NCI-H146 treated with DMSO at 0.1 percent for 48 hours (cell line): Measurements from ENCODE around the gene NRXN2.
"Not testable (repeated sequence)": the region's sequence is repeated elsewhere in the genome, so short reads cannot be mapped to it uniquely, and the experiment has no call there.

Experiments
- DNase-seq: peaks from one replicate; lab custom pipeline; 2025; ENCODE audit not compliant: unreplicated experiment; lab: John Stamatoyannopoulos, UW

The NRXN2 gene

GRCh38 chr11:64569300-64569970, 153.6 kb downstream of the NRXN2 start:
- DNase-seq = no peak

- no peak for DNase-seq
These were observed 154.3 kb downstream of the NRXN2 start for GRCh38 chr11:64568584-64569140.

- DNase-seq = no peak
These were observed 154.9 kb downstream of the NRXN2 start for GRCh38 chr11:64568041-64568571.

- DNase-seq = no peak
These were observed 155.8 kb downstream of the NRXN2 start for GRCh38 chr11:64566915-64567891.

GRCh38 chr11:64566042-64566914, 156.7 kb downstream of the NRXN2 start:
- peak; percentile 30 for DNase-seq

GRCh38 chr11:64564947-64565889, 157.8 kb downstream of the NRXN2 start:
- no peak for DNase-seq

GRCh38 chr11:64564419-64564818, 158.6 kb downstream of the NRXN2 start:
- no peak for DNase-seq

GRCh38 chr11:64563966-64564365, 159.0 kb downstream of the NRXN2 start:
- no peak for DNase-seq

GRCh38 chr11:64562723-64563351, 160.2 kb downstream of the NRXN2 start:
- DNase-seq = no peak

- DNase-seq = no peak
These were observed 160.8 kb downstream of the NRXN2 start for GRCh38 chr11:64561984-64562722.

- DNase-seq = not testable (repeated sequence)
These were observed 161.6 kb downstream of the NRXN2 start for GRCh38 chr11:64561429-64561828.

- DNase-seq = no peak
These were observed 162.1 kb downstream of the NRXN2 start for GRCh38 chr11:64560941-64561340.

- no peak for DNase-seq
These were observed 162.7 kb downstream of the NRXN2 start for GRCh38 chr11:64560139-64560771.

- no peak for DNase-seq
These were observed 163.5 kb downstream of the NRXN2 start for GRCh38 chr11:64559351-64560138.

GRCh38 chr11:64558869-64559268, 164.1 kb downstream of the NRXN2 start:
- no peak for DNase-seq

GRCh38 chr11:64558065-64558745, 164.8 kb downstream of the NRXN2 start:
- no peak for DNase-seq
